HuH-7.5 (cell line): ENCODE measurements around the gene CDK5RAP1.
"Not testable (repeated sequence)": the region's sequence is repeated elsewhere in the genome, so short reads cannot be mapped to it uniquely, and the experiment has no call there.

Experiments
- DNase-seq: peaks from one replicate; pipeline ENCODE4 v3.0.0; 2011; ENCODE audit warnings: low spot score

CDK5RAP1 gene

DNA sequence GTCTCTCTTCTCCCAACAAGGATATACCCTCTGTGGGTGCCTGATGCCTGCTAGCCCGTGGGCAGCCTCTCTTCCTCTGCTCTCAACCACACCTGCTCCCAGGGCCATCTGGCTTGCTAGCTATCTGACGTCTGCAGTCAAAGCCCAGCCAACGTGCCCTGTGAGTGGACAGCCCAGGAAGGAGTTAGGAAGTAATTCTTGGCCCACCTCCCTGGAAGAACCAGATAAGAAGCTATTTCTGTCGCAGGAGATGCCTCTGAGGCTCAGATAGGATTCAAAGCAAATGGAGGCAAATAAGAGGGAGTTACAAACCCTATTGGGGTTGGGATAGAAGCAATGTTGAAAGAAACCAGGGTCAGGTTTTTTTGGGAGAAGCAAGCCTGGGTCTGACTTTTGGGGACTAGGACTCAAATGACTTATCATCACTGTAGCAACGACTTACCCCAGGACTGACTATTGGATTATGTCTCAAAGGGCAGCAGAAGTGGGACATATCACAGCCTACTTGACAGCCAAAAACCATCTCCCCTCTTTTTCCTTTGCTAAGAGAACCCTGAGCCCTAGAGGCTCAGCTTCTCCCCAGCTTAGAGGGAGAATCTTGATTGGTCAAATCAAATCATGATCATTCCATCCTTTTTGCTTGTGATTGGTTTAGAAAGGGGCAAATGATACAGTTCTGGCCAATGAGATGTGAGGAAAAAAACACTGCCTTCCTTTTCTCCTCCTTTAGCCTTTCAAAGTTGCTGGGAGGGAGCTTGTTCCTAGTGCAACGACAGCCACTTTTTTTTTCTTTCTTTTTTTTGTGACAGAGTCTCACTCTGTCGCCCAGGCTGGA lies 18.0 kb upstream of the CDK5RAP1 start:
- DNase-seq: no peak

DNA sequence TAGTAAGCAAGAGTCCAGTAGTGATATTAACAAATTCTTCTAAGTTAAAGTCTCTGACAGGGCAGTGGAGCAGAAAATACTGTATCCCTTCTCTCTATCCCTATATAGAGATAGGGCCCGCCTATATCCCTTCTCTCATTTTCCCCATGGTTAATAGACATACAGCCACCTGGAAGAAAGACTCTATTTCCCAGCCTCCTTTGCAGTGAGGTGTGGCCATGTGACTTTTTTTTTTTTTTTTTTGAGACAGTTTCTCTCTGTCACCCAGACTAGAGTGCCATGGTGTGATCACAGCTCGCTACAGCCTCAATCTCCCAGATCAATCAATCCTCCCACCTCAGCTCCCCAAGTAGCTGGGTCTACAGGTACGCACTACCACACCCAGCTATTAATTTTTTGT lies 16.7 kb upstream of the CDK5RAP1 start:
- DNase-seq: no peak

DNA sequence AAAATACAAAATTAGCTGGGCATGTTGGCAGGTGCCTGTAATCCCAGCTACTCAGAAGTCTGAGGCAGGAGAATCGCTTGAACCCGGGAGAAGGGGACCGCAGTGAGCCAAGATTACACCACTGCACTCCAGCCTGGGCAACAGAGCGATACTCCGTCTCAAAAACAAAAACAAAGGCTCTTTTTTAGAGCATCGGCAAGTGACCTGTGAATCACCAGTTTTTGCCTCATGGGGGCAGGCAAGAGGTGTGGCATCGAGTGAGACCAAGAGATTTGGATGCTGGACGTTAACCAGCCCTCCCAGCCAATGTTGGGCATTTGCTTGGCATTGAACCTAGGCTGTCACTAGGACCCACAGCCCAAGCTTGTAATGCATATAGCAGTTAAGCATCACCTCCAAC lies 14.6 kb upstream of the CDK5RAP1 start:
- peak; percentile 38 for DNase-seq

GRCh38 chr20:33412484-33412838 lies 11.1 kb upstream of the CDK5RAP1 start:
- no peak for DNase-seq

- DNase-seq: no peak
Measured at GRCh38 chr20:33411711-33412483, 10.6 kb upstream of the CDK5RAP1 start.

DNA sequence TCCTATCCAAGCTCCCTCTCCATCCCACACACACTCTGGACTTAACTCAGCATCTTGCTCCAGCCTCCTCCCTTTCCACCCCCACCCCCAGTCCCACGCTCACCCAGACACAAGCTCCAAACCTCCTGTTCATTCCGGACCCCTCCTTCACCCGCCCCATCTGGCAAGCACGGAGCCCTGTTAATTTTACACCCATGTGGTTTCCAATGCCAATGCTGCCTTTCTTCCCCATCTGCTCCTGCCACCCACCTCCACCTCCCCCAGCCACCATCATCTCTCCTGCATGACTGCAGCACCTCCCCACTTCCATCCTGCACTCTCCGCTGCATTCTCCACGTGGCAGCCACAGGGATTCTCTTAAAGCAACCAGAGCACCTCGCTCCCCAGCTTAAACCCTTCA lies 9.9 kb upstream of the CDK5RAP1 start:
- DNase-seq: no peak

GRCh38 chr20:33410081-33410742 lies 8.9 kb upstream of the CDK5RAP1 start:
- no peak for DNase-seq

- DNase-seq: no peak
Measured at GRCh38 chr20:33408716-33409654, 7.7 kb upstream of the CDK5RAP1 start.

DNA sequence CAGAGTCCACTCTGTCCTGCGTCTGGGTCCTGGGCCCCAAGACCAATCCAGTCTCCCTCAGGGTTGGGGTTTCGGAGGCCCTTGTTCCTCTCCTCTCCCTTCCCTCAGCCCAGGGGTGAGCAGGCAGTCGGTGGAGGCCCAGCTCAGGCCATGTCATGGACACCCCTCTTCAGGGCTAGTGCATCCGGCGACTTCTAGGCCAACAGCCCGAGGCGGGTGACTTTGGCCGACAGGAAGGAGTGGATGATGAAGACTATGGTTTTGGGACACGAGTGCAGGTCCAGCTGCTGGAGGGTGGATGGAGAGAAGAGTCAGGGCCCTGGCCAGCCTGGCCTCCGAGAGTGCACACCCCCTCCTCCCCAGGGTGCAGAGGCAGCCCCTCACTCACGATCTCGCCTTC lies 7.0 kb upstream of the CDK5RAP1 start:
- no peak for DNase-seq

DNA sequence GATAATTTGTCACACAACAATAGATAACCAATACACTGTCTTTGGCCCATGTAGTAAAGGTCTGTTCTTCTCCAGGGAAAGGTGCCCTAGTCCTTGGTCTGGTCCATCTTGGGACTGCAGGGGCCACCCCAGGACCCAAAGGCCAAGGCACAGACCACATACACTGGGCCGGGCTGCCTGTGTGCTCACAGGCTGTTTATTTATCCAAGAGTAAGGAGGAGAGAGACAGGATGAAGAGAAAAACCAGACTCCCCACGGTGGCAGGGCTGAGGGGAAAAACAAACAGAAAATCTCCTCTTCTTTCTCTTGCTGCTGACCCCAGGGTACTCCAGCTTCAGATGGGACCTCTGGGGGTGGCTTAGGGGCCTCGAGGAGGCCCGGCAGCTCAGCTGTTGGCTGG lies 6.5 kb upstream of the CDK5RAP1 start:
- no peak for DNase-seq

GRCh38 chr20:33407251-33407650 lies 5.9 kb upstream of the CDK5RAP1 start:
- no peak for DNase-seq

DNA sequence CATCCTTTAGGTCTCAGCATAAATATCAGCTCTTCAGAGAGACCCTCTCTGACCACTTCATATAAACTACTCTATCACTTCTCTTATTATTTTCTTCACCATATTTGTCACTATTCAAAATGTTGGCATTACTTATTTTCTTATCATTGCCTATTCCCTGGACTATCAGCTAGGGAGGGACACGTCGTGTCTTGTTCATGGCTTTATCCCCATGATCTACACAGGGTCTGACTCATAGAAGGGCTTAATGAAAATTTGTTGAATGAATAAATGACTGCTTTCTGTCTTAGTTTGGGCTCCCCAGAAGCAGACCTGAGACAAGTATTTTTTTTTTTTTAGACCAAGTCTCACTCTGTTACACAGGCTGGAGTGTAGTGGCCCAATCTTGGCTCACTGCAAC lies 3.0 kb upstream of the CDK5RAP1 start:
- DNase-seq: no peak

DNA sequence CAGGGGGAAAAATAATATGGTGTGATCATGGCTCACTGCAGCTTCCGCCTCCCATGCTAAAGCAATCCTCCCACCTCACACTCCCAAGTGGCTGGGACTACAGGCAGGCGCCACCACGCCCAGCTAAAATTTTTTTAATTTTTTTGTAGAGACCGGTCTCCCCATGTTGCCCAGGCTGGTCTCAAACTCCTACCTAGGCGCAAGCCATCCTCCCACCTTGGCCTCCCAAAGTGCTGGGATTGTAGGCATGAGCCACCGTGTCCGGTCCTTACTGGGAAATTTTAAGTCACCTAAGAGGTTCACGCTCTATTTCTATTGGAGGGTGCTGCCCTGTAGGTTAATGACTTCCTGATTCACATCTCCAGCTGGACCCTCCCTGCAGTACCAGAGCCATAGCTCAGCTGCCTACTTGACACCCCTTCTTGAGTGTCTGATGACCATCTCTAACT lies 626 bp upstream of the CDK5RAP1 start:
- no peak for DNase-seq

GRCh38 chr20:33400812-33401183 lies 521 bp downstream of the CDK5RAP1 start:
- DNase-seq: peak; percentile 69

- DNase-seq: no peak
Measured at GRCh38 chr20:33399924-33400323, 1.4 kb downstream of the CDK5RAP1 start.

GRCh38 chr20:33394718-33395117 lies 6.6 kb downstream of the CDK5RAP1 start:
- no peak for DNase-seq

DNA sequence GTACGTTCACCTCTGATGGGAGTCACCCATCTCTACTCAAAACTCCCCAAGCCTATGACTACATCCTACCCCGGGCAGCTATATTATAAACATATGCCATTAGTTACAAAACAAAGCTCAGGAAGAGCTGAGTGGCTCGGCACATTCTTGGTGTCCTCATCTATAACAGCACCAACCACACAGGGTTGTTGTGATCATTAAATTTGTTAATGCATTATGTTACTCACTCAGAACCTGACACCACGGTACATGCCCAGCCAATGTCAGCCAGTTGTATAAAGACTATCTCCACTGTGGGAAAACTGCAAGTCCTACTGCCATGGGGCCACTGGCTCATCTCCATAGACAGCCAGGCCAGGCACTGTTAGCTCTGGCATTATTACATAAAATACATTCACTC lies 7.7 kb downstream of the CDK5RAP1 start:
- DNase-seq: no peak

GRCh38 chr20:33391722-33392415 lies 9.4 kb downstream of the CDK5RAP1 start:
- no peak for DNase-seq

GRCh38 chr20:33389326-33389725 lies 12.0 kb downstream of the CDK5RAP1 start:
- not testable (repeated sequence) for DNase-seq

GRCh38 chr20:33388268-33388667 lies 13.1 kb downstream of the CDK5RAP1 start:
- no peak for DNase-seq

GRCh38 chr20:33387177-33387576 lies 14.1 kb downstream of the CDK5RAP1 start:
- no peak for DNase-seq
